Measurements from ENCODE around the gene PDE8A.

Gene PDE8A

DNA sequence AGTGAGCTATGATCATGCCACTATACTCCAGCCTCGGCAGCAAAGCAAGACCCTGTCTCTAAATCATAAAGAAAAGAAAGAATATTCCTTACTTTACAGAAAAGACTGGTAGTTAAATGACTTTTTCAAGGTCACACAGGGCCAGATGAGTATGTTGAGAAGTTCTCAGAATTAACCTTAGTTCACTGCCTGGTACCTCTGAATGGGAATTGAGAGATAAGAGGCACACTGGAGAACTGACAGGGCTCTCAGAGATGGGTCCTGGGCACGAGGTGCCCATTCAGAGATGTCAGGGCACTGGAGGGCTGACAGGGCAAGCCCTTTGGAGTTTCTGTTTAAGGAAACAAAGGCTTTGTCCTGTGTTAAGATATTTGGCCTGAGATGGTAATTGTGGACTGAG lies 157.7 kb downstream of the PDE8A start:
- ChIA-PET CTCF (no interaction called here), POLR2A (no interaction called here)
- H3K4me1 ChIP-seq (ENCODE audit: control insufficient read depth, insufficient read depth, low read length) = no peaks in the 10 kb centered on the region; the same call in 1 of the 2 replicates
- no peaks in the 10 kb centered on the region for H3K9me3 ChIP-seq (ENCODE audit: control insufficient read depth, insufficient read depth, low read depth, low read length)
- H3K36me3 ChIP-seq (ENCODE audit: control insufficient read depth in 2 of 2, insufficient read depth in 1 of 2, low read length in 2 of 2) = peaks cover 8 to 30% of the 10 kb centered on the region in 2 experiments
- H3K4me3 ChIP-seq (ENCODE audit: low read depth, low read length) = no peak overlapping the region
- TF ChIP-seq ZNF311 (tag by site-specific recombination; IDR thresholded peaks at IDR 0.05; ENCODE audit: borderline replicate concordance) (no peak), RBAK (tag by site-specific recombination; IDR thresholded peaks at IDR 0.05) (no peak), GLIS1 (tag by site-specific recombination; IDR thresholded peaks at IDR 0.05) (no peak), ZNF354C (tag by site-specific recombination; IDR thresholded peaks at IDR 0.05; ENCODE audit: borderline replicate concordance, low read depth) (no peak), ZBTB8A (tag by site-specific recombination; IDR thresholded peaks at IDR 0.05) (no peak), ZNF10 (tag by site-specific recombination; IDR thresholded peaks at IDR 0.05) (no peak), BCL11A (tag by site-specific recombination; IDR thresholded peaks at IDR 0.05; ENCODE audit: low read depth) (no peak), ZNF548 (tag by site-specific recombination; IDR thresholded peaks at IDR 0.05) (no peak)
- no peak overlapping the region for H3K27ac ChIP-seq (ENCODE audit: extremely low read depth, low read depth, low read length)

DNA sequence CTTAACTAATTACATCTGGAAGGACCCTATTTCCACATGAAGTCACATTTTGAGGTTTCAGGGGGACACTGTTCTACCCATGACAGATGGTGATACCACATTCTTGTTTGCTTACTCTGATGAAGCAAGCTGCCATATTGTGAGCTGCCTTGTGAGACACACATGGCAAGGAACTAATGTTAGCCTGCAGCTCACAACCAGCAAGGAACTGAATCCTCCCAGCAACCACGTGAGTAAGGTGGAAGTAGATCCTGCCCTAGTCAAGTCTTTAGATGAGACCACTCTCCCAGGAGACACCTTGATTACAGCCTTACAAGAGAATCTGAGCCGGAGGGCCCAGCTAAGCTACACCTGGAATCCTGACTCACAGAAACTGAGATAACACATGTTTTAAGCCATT lies 160.1 kb downstream of the PDE8A start:
- Histone ChIP-seq H3K4me1 (ENCODE audit: control insufficient read depth, insufficient read depth, low read length) (no peaks in the 10 kb centered on the region; the same call in 1 of the 2 replicates), H3K9me3 (ENCODE audit: control insufficient read depth, insufficient read depth, low read depth, low read length) (no peaks in the 10 kb centered on the region), H3K4me3 (ENCODE audit: low read depth, low read length) (no peak overlapping the region), H3K27ac (ENCODE audit: extremely low read depth, low read depth, low read length) (no peak overlapping the region), H3K36me3 (ENCODE audit: control insufficient read depth in 2 of 2, insufficient read depth in 1 of 2, low read length in 2 of 2) (peaks cover 8 to 19% of the 10 kb centered on the region in 2 experiments)
- CTCF ChIA-PET = interaction anchor here (0.8 kb wide), 1 partner anchor 94 kb away, joined by 3 read pairs; no protein-coding TSS in a partner anchor
- no peak for TF ChIP-seq ZNF777 (tag by site-specific recombination; IDR thresholded peaks at IDR 0.05; ENCODE audit: borderline replicate concordance)
- no peak for TF ChIP-seq ZNF211 (tag by site-specific recombination; IDR thresholded peaks at IDR 0.05; ENCODE audit: low read depth)
- no peak for TF ChIP-seq ZNF660 (tag by site-specific recombination; IDR thresholded peaks at IDR 0.05)
- TF ChIP-seq, protein P1, sequence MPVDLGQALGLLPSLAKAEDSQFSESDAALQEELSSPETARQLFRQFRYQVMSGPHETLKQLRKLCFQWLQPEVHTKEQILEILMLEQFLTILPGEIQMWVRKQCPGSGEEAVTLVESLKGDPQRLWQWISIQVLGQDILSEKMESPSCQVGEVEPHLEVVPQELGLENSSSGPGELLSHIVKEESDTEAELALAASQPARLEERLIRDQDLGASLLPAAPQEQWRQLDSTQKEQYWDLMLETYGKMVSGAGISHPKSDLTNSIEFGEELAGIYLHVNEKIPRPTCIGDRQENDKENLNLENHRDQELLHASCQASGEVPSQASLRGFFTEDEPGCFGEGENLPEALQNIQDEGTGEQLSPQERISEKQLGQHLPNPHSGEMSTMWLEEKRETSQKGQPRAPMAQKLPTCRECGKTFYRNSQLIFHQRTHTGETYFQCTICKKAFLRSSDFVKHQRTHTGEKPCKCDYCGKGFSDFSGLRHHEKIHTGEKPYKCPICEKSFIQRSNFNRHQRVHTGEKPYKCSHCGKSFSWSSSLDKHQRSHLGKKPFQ (tag by site-specific recombination; IDR thresholded peaks at IDR 0.05) = no peak
- TF ChIP-seq, protein P2, sequence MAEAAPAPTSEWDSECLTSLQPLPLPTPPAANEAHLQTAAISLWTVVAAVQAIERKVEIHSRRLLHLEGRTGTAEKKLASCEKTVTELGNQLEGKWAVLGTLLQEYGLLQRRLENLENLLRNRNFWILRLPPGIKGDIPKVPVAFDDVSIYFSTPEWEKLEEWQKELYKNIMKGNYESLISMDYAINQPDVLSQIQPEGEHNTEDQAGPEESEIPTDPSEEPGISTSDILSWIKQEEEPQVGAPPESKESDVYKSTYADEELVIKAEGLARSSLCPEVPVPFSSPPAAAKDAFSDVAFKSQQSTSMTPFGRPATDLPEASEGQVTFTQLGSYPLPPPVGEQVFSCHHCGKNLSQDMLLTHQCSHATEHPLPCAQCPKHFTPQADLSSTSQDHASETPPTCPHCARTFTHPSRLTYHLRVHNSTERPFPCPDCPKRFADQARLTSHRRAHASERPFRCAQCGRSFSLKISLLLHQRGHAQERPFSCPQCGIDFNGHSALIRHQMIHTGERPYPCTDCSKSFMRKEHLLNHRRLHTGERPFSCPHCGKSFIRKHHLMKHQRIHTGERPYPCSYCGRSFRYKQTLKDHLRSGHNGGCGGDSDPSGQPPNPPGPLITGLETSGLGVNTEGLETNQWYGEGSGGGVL (tag by site-specific recombination; IDR thresholded peaks at IDR 0.05) = no peak
- TF ChIP-seq, protein P3, sequence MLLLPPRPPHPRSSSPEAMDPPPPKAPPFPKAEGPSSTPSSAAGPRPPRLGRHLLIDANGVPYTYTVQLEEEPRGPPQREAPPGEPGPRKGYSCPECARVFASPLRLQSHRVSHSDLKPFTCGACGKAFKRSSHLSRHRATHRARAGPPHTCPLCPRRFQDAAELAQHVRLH (tag by site-specific recombination; IDR thresholded peaks at IDR 0.05) = no peak
- TF ChIP-seq ZNF621 (tag by site-specific recombination; IDR thresholded peaks at IDR 0.05) = no peak
- no peak for TF ChIP-seq GLI2 (tag by site-specific recombination; IDR thresholded peaks at IDR 0.05; ENCODE audit: borderline replicate concordance, low read depth)
- TF ChIP-seq, protein P4, sequence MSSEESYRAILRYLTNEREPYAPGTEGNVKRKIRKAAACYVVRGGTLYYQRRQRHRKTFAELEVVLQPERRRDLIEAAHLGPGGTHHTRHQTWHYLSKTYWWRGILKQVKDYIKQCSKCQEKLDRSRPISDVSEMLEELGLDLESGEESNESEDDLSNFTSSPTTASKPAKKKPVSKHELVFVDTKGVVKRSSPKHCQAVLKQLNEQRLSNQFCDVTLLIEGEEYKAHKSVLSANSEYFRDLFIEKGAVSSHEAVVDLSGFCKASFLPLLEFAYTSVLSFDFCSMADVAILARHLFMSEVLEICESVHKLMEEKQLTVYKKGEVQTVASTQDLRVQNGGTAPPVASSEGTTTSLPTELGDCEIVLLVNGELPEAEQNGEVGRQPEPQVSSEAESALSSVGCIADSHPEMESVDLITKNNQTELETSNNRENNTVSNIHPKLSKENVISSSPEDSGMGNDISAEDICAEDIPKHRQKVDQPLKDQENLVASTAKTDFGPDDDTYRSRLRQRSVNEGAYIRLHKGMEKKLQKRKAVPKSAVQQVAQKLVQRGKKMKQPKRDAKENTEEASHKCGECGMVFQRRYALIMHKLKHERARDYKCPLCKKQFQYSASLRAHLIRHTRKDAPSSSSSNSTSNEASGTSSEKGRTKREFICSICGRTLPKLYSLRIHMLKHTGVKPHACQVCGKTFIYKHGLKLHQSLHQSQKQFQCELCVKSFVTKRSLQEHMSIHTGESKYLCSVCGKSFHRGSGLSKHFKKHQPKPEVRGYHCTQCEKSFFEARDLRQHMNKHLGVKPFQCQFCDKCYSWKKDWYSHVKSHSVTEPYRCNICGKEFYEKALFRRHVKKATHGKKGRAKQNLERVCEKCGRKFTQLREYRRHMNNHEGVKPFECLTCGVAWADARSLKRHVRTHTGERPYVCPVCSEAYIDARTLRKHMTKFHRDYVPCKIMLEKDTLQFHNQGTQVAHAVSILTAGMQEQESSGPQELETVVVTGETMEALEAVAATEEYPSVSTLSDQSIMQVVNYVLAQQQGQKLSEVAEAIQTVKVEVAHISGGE (tag by site-specific recombination; conservative IDR thresholded peaks at IDR 0.05; ENCODE audit: low read depth) = no peak
- TF ChIP-seq EGR2 (tag by site-specific recombination; IDR thresholded peaks at IDR 0.05; ENCODE audit: low read depth) = no peak
- TF ChIP-seq, protein P5, sequence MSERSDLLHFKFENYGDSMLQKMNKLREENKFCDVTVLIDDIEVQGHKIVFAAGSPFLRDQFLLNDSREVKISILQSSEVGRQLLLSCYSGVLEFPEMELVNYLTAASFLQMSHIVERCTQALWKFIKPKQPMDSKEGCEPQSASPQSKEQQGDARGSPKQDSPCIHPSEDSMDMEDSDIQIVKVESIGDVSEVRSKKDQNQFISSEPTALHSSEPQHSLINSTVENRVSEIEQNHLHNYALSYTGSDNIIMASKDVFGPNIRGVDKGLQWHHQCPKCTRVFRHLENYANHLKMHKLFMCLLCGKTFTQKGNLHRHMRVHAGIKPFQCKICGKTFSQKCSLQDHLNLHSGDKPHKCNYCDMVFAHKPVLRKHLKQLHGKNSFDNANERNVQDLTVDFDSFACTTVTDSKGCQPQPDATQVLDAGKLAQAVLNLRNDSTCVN (tag by site-specific recombination; optimal IDR thresholded peaks at IDR 0.05) = no peak
- TF ChIP-seq ZXDB (tag by site-specific recombination; IDR thresholded peaks at IDR 0.05) = no peak
- TF ChIP-seq ZNF223 (tag by site-specific recombination; IDR thresholded peaks at IDR 0.05) = no peak
- TF ChIP-seq ZFP37 (tag by site-specific recombination; IDR thresholded peaks at IDR 0.05) = no peak
- TF ChIP-seq OSR2 (tag by site-specific recombination; IDR thresholded peaks at IDR 0.05) = no peak
- no peak for TF ChIP-seq GLIS1 (tag by site-specific recombination; IDR thresholded peaks at IDR 0.05)
- TF ChIP-seq ZNF132 (tag by site-specific recombination; IDR thresholded peaks at IDR 0.05; ENCODE audit: borderline replicate concordance) = no peak
- no peak for TF ChIP-seq ZNF843 (tag by site-specific recombination; IDR thresholded peaks at IDR 0.05)
- TF ChIP-seq ZBTB8A (tag by site-specific recombination; IDR thresholded peaks at IDR 0.05) = no peak
- TF ChIP-seq ZFP69B (tag by site-specific recombination; IDR thresholded peaks at IDR 0.05) = no peak
- POLR2A ChIA-PET = interaction anchor here (0.6 kb wide), 1 partner anchor 191 kb away, joined by 4 read pairs; no protein-coding TSS in a partner anchor
